Vagina (tissue), 2 donors: ENCODE results near the gene MAN1A1. TPM values are rescaled to one million over a fixed set of nuclear protein-coding genes. Genes with fewer than 3 reads are reported as not detected.

Experiments used
- DNase-seq, 2 donors: peaks; one replicate each; pipeline ENCODE4 v3.0.0-alpha.2; 2017; ENCODE audit errors: extremely low spot score in 2 of 2
- H3K27ac ChIP-seq: fragments of 200-600 bp; sonication (generic); one replicate; pipeline ENCODE4 v1.5.1; 2019
- H3K27me3 ChIP-seq: fragments of 200-600 bp; sonication (generic); one replicate; pipeline ENCODE4 v1.5.1; 2019
- H3K36me3 ChIP-seq, 2 donors: fragments of 200-600 bp; sonication (generic); one replicate each; pipeline ENCODE4 v1.5.1; 2017 to 2019
- H3K4me1 ChIP-seq: fragments of 200-600 bp; sonication (generic); one replicate; pipeline ENCODE4 v1.5.1; 2019
- H3K4me3 ChIP-seq, 2 donors: fragments of 200-600 bp; sonication (generic); 1 replicate in 1 of 2; 2 replicates in 1 of 2; pipeline ENCODE4 v1.5.1; 2016 to 2019
- H3K9me3 ChIP-seq: fragments of 200-600 bp; sonication (generic); one replicate; pipeline ENCODE4 v1.5.1; 2019
- POLR2A ChIP-seq, 2 donors: fragments of 450-650 bp; IDR thresholded peaks; one replicate each; pipeline ENCODE4 v1.6.1; 2017; ENCODE audit warnings: antibody characterized with exemption in 2 of 2, mild to moderate bottlenecking in 2 of 2, moderate library complexity in 2 of 2
- POLR2AphosphoS5 ChIP-seq, 2 donors: sonication (generic); formaldehyde crosslinking; IDR thresholded peaks; one replicate each; pipeline ENCODE4 v1.9.0; 2017; ENCODE audit warnings: antibody characterized with exemption in 2 of 2, mild to moderate bottlenecking in 2 of 2, low read depth in 1 of 2; ENCODE audit not compliant: insufficient read depth in 1 of 2
- intact Hi-C: fragments of 100-400 bp; cut with DNase I; formaldehyde crosslinking; loops from one replicate; pipeline ENCODE4 v1.15.1; 2023
- total RNA-seq: library from RNA; depleted of rRNA; stranded (reverse); fragments of >200 nt; gene quantifications from one replicate; pipeline ENCODE4 v1.2.3, GENCODE V29; 2016
- TF ChIP-seq, protein P1 (sequence below), 3 experiments: fragments of 450-650 bp in 2 of 3; fragments of 200-600 bp in 1 of 3; sonication (generic) in 1 of 3; IDR thresholded peaks; one replicate each; pipeline ENCODE4 v1.5.1; 2017 to 2019; ENCODE audit warnings: antibody characterized with exemption in 3 of 3, mild to moderate bottlenecking in 2 of 3, moderate library complexity in 2 of 3

MAN1A1 gene
- total RNA-seq, 1 donor from 2014 or later = 71.2 TPM

DNA sequence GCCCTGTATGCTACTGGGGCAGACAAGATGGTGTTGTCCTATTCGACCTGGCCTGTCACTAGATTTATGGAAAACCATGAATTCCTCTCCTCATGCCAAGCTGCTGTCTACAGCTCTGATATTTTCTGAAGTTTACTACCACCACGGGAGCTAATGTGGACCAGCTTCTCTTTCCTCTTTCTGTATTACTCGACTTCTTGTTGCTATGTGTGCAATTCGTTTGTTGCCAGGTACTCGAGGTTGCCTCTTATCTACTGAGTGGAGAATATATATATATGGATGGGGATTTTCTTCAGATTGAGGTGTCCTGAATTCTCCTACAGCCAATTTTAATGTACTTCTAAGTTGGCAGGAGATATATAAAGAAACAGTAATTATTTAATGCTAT is 34.7 kb downstream of the MAN1A1 start:
- intact Hi-C loops = no loop called here
- Histone ChIP-seq H3K9me3 (no peaks in the 10 kb centered on the region), H3K4me1 (peaks cover 25% of the 10 kb centered on the region), H3K36me3 (no peaks in the 10 kb centered on the region), H3K27me3 (no peaks in the 10 kb centered on the region), H3K4me3 (no peak overlapping the region), H3K27ac (no peak overlapping the region)
- DNase-seq = no peak
- TF ChIP-seq POLR2A (IDR thresholded peaks at IDR 0.05) (no peak), POLR2AphosphoS5 (IDR thresholded peaks at IDR 0.05; ENCODE audit: insufficient read depth in 1 of 2, low read depth in 1 of 2) (no peak)
- TF ChIP-seq, protein P1, sequence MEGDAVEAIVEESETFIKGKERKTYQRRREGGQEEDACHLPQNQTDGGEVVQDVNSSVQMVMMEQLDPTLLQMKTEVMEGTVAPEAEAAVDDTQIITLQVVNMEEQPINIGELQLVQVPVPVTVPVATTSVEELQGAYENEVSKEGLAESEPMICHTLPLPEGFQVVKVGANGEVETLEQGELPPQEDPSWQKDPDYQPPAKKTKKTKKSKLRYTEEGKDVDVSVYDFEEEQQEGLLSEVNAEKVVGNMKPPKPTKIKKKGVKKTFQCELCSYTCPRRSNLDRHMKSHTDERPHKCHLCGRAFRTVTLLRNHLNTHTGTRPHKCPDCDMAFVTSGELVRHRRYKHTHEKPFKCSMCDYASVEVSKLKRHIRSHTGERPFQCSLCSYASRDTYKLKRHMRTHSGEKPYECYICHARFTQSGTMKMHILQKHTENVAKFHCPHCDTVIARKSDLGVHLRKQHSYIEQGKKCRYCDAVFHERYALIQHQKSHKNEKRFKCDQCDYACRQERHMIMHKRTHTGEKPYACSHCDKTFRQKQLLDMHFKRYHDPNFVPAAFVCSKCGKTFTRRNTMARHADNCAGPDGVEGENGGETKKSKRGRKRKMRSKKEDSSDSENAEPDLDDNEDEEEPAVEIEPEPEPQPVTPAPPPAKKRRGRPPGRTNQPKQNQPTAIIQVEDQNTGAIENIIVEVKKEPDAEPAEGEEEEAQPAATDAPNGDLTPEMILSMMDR (IDR thresholded peaks at IDR 0.05) = no peak

DNA sequence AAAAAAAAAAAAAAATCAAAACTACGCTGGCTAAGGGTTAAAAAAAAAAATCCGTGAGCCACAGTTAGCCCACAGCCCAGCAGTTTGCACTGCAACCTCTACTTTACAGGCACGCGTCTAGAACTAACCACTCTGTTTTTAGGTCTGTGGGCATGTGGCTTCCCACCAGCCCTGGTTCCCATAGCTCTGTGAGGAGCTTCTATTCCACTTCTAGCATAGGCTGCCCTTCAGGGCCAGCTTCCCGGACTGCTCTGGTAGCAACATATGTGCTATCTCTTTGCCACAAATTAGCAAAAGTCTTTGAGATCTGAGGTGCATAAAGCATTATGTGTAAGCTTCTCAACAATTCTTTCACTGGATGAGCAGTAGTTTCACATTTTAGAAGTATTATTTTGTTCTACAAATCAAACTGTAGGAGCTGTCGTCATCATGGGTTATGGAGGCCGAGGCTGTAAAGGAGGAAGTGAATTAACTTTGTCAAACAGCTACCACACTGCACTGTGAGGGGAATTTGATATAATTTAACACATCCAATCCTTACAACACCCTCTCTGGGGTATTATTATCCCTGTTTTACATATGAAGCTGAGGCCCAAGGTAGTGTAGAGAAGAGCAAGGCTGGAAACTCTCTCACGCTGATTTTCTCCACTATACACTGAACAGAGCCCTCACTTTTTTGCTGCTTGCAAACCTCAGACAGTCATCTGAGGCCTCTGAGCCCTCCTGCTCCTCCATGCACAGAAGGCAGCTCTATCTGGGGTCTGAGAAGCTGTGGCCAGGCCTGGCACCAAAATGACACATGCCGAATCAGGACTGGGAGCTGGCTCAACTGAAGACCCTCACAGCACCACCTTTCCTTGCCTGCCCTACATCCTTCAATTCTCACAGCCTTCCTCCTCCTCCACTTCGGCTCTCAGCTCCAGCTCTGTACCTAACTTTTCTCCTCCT is 35.4 kb downstream of the MAN1A1 start:
- no peak overlapping the region for H3K4me3 ChIP-seq
- intact Hi-C loops = no loop called here
- H3K36me3 ChIP-seq = no peaks in the 10 kb centered on the region
- peaks cover 30% of the 10 kb centered on the region for H3K4me1 ChIP-seq
- H3K27ac ChIP-seq = no peak overlapping the region
- no peak for DNase-seq
- TF ChIP-seq POLR2A (IDR thresholded peaks at IDR 0.05) = no peak
- TF ChIP-seq, protein P1 (IDR thresholded peaks at IDR 0.05) = no peak
- no peak for TF ChIP-seq POLR2AphosphoS5 (IDR thresholded peaks at IDR 0.05; ENCODE audit: insufficient read depth in 1 of 2, low read depth in 1 of 2)
- no peaks in the 10 kb centered on the region for H3K27me3 ChIP-seq
- no peaks in the 10 kb centered on the region for H3K9me3 ChIP-seq

DNA sequence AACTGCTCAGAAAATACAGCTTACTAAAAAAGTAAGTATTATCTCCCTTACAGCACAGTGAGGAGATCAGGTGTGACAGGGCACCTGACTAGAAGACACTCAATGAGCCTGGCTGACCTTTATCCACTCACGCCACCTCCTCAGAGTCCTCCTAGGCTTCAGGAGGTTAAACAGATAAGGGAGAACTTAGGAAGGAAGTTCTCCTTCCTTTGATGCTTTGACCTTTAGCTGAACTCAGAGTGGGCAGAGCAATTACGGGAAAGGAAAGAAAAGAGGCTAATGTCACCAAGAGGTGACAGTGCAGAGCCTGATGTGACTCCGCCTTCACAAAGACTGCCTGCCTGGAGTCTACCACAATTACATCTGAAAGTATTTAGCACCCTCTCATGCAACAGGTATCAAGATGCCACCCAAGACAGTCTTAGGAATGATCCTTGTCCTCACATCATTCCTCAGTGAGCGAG is 36.7 kb downstream of the MAN1A1 start:
- intact Hi-C loops = no loop called here
- H3K9me3 ChIP-seq = no peaks in the 10 kb centered on the region
- H3K4me3 ChIP-seq = no peak overlapping the region
- DNase-seq = no peak
- TF ChIP-seq, protein P1 (IDR thresholded peaks at IDR 0.05) = no peak
- TF ChIP-seq POLR2AphosphoS5 (IDR thresholded peaks at IDR 0.05; ENCODE audit: insufficient read depth in 1 of 2, low read depth in 1 of 2) = no peak
- no peak for TF ChIP-seq POLR2A (IDR thresholded peaks at IDR 0.05)
- H3K27ac ChIP-seq = no peak overlapping the region
- no peaks in the 10 kb centered on the region for H3K36me3 ChIP-seq
- peaks cover 43% of the 10 kb centered on the region for H3K4me1 ChIP-seq
- H3K27me3 ChIP-seq = no peaks in the 10 kb centered on the region

DNA sequence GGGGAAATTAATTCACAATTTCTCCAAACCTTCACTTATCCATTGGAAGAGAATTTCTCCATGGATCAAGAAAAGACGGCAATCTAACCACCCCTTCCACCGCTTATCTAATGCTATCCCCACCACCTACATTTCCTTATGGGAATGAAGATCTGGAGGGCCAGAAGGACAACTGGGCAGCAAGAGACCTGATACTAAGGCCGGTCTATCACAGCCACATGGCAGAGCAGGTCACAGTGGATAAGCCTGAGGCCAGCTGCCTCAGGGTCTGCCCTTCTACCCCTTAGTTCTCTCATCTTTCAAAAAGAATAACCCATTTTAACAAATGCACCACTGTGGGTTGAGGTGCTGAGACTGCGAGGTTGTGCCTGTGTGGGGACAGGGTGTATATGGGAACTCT is 37.1 kb downstream of the MAN1A1 start:
- no peak for TF ChIP-seq POLR2A (IDR thresholded peaks at IDR 0.05)
- TF ChIP-seq, protein P1 (IDR thresholded peaks at IDR 0.05) = no peak
- no peak for TF ChIP-seq POLR2AphosphoS5 (IDR thresholded peaks at IDR 0.05; ENCODE audit: insufficient read depth in 1 of 2, low read depth in 1 of 2)
- Histone ChIP-seq H3K9me3 (no peaks in the 10 kb centered on the region), H3K4me3 (no peak overlapping the region), H3K27ac (no peak overlapping the region), H3K4me1 (peaks cover 48% of the 10 kb centered on the region), H3K27me3 (no peaks in the 10 kb centered on the region), H3K36me3 (no peaks in the 10 kb centered on the region)
- intact Hi-C loops = no loop called here
- no peak for DNase-seq
